ENCODE results near the gene NUDT19.

Gene NUDT19

GRCh38 chr19:32658527-32658926 is 33.1 kb upstream of the NUDT19 start:
- H3K27me3 ChIP-seq (replicated peaks; ENCODE audit: control insufficient read depth, insufficient read depth, low read length): no peaks in the 10 kb centered on the region
- no peak for DNase-seq (ENCODE audit: extremely low read depth, insufficient read length)
- H3K36me3 ChIP-seq (ENCODE audit: control insufficient read depth, insufficient read depth, low read length): peaks cover 6% of the 10 kb centered on the region
- H3K4me3 ChIP-seq (replicated peaks; ENCODE audit: low read depth, low read length): no peak overlapping the region
- TF ChIP-seq CTCF (IDR thresholded peaks at IDR 0.05; ENCODE audit: insufficient read depth, low read length, poor library complexity, severe bottlenecking): no peak

GRCh38 chr19:32661318-32661717 is 30.3 kb upstream of the NUDT19 start:
- no peak for DNase-seq (ENCODE audit: extremely low read depth, insufficient read length)
- H3K4me3 ChIP-seq (replicated peaks; ENCODE audit: low read depth, low read length): no peak overlapping the region
- no peaks in the 10 kb centered on the region for H3K27me3 ChIP-seq (replicated peaks; ENCODE audit: control insufficient read depth, insufficient read depth, low read length)
- peaks cover 7% of the 10 kb centered on the region for H3K36me3 ChIP-seq (ENCODE audit: control insufficient read depth, insufficient read depth, low read length)
- no peak for TF ChIP-seq CTCF (IDR thresholded peaks at IDR 0.05; ENCODE audit: insufficient read depth, low read length, poor library complexity, severe bottlenecking)

- Histone ChIP-seq H3K27me3 (replicated peaks; ENCODE audit: control insufficient read depth, insufficient read depth, low read length) (no peaks in the 10 kb centered on the region), H3K36me3 (ENCODE audit: control insufficient read depth, insufficient read depth, low read length) (peaks cover 7% of the 10 kb centered on the region), H3K4me3 (replicated peaks; ENCODE audit: low read depth, low read length) (no peak overlapping the region)
- DNase-seq (ENCODE audit: extremely low read depth, insufficient read length): no peak
- no peak for TF ChIP-seq CTCF (IDR thresholded peaks at IDR 0.05; ENCODE audit: insufficient read depth, low read length, poor library complexity, severe bottlenecking)
Observed at GRCh38 chr19:32662186-32662585, 29.4 kb upstream of the NUDT19 start.

- DNase-seq (ENCODE audit: extremely low read depth, insufficient read length): no peak
- Histone ChIP-seq H3K4me3 (replicated peaks; ENCODE audit: low read depth, low read length) (no peak overlapping the region), H3K36me3 (ENCODE audit: control insufficient read depth, insufficient read depth, low read length) (peaks cover 2% of the 10 kb centered on the region; the same call in 1 of the 2 replicates), H3K27me3 (replicated peaks; ENCODE audit: control insufficient read depth, insufficient read depth, low read length) (no peaks in the 10 kb centered on the region)
- no peak for TF ChIP-seq CTCF (IDR thresholded peaks at IDR 0.05; ENCODE audit: insufficient read depth, low read length, poor library complexity, severe bottlenecking)
Observed at GRCh38 chr19:32666084-32666483, 25.5 kb upstream of the NUDT19 start.

GRCh38 chr19:32669310-32669709 is 22.3 kb upstream of the NUDT19 start:
- TF ChIP-seq CTCF (IDR thresholded peaks at IDR 0.05; ENCODE audit: insufficient read depth, low read length, poor library complexity, severe bottlenecking): no peak
- no peak for DNase-seq (ENCODE audit: extremely low read depth, insufficient read length)
- H3K27me3 ChIP-seq (replicated peaks; ENCODE audit: control insufficient read depth, insufficient read depth, low read length): no peaks in the 10 kb centered on the region
- peaks cover 3% of the 10 kb centered on the region; the same call in 1 of the 2 replicates for H3K36me3 ChIP-seq (ENCODE audit: control insufficient read depth, insufficient read depth, low read length)
- no peak overlapping the region for H3K4me3 ChIP-seq (replicated peaks; ENCODE audit: low read depth, low read length)
